ENCODE data around the gene ACAA1. TPM values are rescaled to one million over a fixed set of nuclear protein-coding genes. Genes with fewer than 3 reads are reported as not detected.

ACAA1 gene
- total and polyA plus RNA-seq, 2 of the 13 experiments (the other 11 are each of a cell fraction or from before 2014, with no cell fraction given), result 60.8 to 188 TPM

GRCh38 chr3:38117748-38118420 is 19.0 kb downstream of the ACAA1 start (continued):
- TF ChIP-seq PHB2 (IDR thresholded peaks at IDR 0.05; ENCODE audit: partially characterized antibody) (no peak), FIP1L1 (IDR thresholded peaks at IDR 0.05; ENCODE audit: borderline replicate concordance, insufficient read depth, low read depth, low read length) (no peak), NFKB2 (CRISPR knock-in tag; IDR thresholded peaks at IDR 0.05; ENCODE audit: borderline replicate concordance) (peak; percentile 67; the same call in 1 of the 2 replicates), MBD4 (IDR thresholded peaks at IDR 0.05; ENCODE audit: borderline replicate concordance, low read length) (no peak), TBP (CRISPR knock-in tag; IDR thresholded peaks at IDR 0.05) (no peak), ZNF772 (CRISPR knock-in tag; IDR thresholded peaks at IDR 0.05) (peak; percentile 46; the same call in 1 of the 2 replicates), TAF1 (CRISPR knock-in tag; IDR thresholded peaks at IDR 0.05) (peak; percentile 29; the same call in 1 of the 2 replicates), TEAD3 (CRISPR knock-in tag; optimal IDR thresholded peaks at IDR 0.05; ENCODE audit: borderline replicate concordance) (peak; percentile 76), ZFP90 (CRISPR knock-in tag; IDR thresholded peaks at IDR 0.05; ENCODE audit: borderline replicate concordance) (peak; percentile 66; the same call in 1 of the 2 replicates), GMEB2 (CRISPR knock-in tag; IDR thresholded peaks at IDR 0.05; ENCODE audit: low read depth) (no peak), NCOA1 (CRISPR knock-in tag; IDR thresholded peaks at IDR 0.05) (no peak), RBFOX2 (IDR thresholded peaks at IDR 0.05; ENCODE audit: low read depth, low read length) (0 out of 2 replicates have a peak, but pooled peaks have one; percentile 53), ZNF557 (CRISPR knock-in tag; IDR thresholded peaks at IDR 0.05) (peak; percentile 41; the same call in 1 of the 2 replicates), ZNF326 (CRISPR knock-in tag; IDR thresholded peaks at IDR 0.05; ENCODE audit: borderline replicate concordance) (peak; percentile 82; the same call in 1 of the 2 replicates), NONO (IDR thresholded peaks at IDR 0.05) (no peak), NONO (CRISPR knock-in tag; conservative IDR thresholded peaks at IDR 0.05) (peak; percentile 94; the same call in 1 of the 2 replicates), TOPORS (CRISPR knock-in tag; IDR thresholded peaks at IDR 0.05) (0 out of 2 replicates have a peak, but pooled peaks have one; percentile 39), REPIN1 (CRISPR knock-in tag; IDR thresholded peaks at IDR 0.05; ENCODE audit: borderline replicate concordance, low read depth) (peak; percentile 58; the same call in 1 of the 2 replicates)
- TF ChIP-seq, protein P1, sequence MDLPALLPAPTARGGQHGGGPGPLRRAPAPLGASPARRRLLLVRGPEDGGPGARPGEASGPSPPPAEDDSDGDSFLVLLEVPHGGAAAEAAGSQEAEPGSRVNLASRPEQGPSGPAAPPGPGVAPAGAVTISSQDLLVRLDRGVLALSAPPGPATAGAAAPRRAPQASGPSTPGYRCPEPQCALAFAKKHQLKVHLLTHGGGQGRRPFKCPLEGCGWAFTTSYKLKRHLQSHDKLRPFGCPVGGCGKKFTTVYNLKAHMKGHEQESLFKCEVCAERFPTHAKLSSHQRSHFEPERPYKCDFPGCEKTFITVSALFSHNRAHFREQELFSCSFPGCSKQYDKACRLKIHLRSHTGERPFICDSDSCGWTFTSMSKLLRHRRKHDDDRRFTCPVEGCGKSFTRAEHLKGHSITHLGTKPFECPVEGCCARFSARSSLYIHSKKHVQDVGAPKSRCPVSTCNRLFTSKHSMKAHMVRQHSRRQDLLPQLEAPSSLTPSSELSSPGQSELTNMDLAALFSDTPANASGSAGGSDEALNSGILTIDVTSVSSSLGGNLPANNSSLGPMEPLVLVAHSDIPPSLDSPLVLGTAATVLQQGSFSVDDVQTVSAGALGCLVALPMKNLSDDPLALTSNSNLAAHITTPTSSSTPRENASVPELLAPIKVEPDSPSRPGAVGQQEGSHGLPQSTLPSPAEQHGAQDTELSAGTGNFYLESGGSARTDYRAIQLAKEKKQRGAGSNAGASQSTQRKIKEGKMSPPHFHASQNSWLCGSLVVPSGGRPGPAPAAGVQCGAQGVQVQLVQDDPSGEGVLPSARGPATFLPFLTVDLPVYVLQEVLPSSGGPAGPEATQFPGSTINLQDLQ (CRISPR knock-in tag; IDR thresholded peaks at IDR 0.05), result no peak
- TF ChIP-seq, protein P2, sequence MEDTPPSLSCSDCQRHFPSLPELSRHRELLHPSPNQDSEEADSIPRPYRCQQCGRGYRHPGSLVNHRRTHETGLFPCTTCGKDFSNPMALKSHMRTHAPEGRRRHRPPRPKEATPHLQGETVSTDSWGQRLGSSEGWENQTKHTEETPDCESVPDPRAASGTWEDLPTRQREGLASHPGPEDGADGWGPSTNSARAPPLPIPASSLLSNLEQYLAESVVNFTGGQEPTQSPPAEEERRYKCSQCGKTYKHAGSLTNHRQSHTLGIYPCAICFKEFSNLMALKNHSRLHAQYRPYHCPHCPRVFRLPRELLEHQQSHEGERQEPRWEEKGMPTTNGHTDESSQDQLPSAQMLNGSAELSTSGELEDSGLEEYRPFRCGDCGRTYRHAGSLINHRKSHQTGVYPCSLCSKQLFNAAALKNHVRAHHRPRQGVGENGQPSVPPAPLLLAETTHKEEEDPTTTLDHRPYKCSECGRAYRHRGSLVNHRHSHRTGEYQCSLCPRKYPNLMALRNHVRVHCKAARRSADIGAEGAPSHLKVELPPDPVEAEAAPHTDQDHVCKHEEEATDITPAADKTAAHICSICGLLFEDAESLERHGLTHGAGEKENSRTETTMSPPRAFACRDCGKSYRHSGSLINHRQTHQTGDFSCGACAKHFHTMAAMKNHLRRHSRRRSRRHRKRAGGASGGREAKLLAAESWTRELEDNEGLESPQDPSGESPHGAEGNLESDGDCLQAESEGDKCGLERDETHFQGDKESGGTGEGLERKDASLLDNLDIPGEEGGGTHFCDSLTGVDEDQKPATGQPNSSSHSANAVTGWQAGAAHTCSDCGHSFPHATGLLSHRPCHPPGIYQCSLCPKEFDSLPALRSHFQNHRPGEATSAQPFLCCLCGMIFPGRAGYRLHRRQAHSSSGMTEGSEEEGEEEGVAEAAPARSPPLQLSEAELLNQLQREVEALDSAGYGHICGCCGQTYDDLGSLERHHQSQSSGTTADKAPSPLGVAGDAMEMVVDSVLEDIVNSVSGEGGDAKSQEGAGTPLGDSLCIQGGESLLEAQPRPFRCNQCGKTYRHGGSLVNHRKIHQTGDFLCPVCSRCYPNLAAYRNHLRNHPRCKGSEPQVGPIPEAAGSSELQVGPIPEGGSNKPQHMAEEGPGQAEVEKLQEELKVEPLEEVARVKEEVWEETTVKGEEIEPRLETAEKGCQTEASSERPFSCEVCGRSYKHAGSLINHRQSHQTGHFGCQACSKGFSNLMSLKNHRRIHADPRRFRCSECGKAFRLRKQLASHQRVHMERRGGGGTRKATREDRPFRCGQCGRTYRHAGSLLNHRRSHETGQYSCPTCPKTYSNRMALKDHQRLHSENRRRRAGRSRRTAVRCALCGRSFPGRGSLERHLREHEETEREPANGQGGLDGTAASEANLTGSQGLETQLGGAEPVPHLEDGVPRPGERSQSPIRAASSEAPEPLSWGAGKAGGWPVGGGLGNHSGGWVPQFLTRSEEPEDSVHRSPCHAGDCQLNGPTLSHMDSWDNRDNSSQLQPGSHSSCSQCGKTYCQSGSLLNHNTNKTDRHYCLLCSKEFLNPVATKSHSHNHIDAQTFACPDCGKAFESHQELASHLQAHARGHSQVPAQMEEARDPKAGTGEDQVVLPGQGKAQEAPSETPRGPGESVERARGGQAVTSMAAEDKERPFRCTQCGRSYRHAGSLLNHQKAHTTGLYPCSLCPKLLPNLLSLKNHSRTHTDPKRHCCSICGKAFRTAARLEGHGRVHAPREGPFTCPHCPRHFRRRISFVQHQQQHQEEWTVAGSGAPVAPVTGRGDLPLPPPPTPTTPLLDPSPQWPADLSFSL (CRISPR knock-in tag; IDR thresholded peaks at IDR 0.05), result peak; percentile 15; the same call in 1 of the 2 replicates
